ENCODE measurements around the gene ZBTB18. TPM values are rescaled to one million over a fixed set of nuclear protein-coding genes. Genes with fewer than 3 reads are reported as not detected.

ZBTB18 gene
- total RNA-seq, 2 donors from 2014 or later, result 15.4 to 17.9 TPM

GRCh38 chr1:244092293-244092963, 41.3 kb downstream of the ZBTB18 start:
- Mint-ChIP-seq H3K27ac (no peak overlapping the region), H3K36me3 (ENCODE audit: low read depth) (no peaks in the 10 kb centered on the region), H3K4me1 (peaks cover 11% of the 10 kb centered on the region), H3K27me3 (ENCODE audit: insufficient read depth) (no peaks in the 10 kb centered on the region), H3K4me3 (no peak overlapping the region), H3K9me3 (no peaks in the 10 kb centered on the region)
- 93% methylated on average over 4 to 6 of the region's 6 CpGs for WGBS, 2 experiments (ENCODE audit: insufficient coverage in 1 of 2, insufficient read length in 1 of 2)
- H3K27me3 ChIP-seq (ENCODE audit: control insufficient read depth, insufficient read depth, low read length, poor library complexity, severe bottlenecking), result no peaks in the 10 kb centered on the region
- no peak overlapping the region for H3K9ac ChIP-seq (ENCODE audit: extremely low read depth, low read length, poor library complexity, severe bottlenecking)
- no peaks in the 10 kb centered on the region for H3K36me3 ChIP-seq (ENCODE audit: control insufficient read depth, insufficient read depth, low read length)
- H3K4me1 ChIP-seq (ENCODE audit: control insufficient read depth, insufficient read depth, low read length), result peaks cover 3% of the 10 kb centered on the region
- no peak overlapping the region for H3K27ac ChIP-seq (ENCODE audit: low read depth, low read length)
- DNase-seq, result no peak
- H3K9me3 ChIP-seq (ENCODE audit: control insufficient read depth, low read length), result no peaks in the 10 kb centered on the region
- no peak for TF ChIP-seq CTCF (conservative IDR thresholded peaks at IDR 0.05)
- H3K4me3 ChIP-seq (ENCODE audit: low read length), result no peak overlapping the region

- Histone ChIP-seq H3K9ac (ENCODE audit: extremely low read depth, low read length, poor library complexity, severe bottlenecking) (no peak overlapping the region), H3K4me3 (ENCODE audit: low read length) (no peak overlapping the region), H3K4me1 (ENCODE audit: control insufficient read depth, insufficient read depth, low read length) (no peaks in the 10 kb centered on the region), H3K36me3 (ENCODE audit: control insufficient read depth, insufficient read depth, low read length) (no peaks in the 10 kb centered on the region), H3K9me3 (ENCODE audit: control insufficient read depth, low read length) (no peaks in the 10 kb centered on the region), H3K27me3 (ENCODE audit: control insufficient read depth, insufficient read depth, low read length, poor library complexity, severe bottlenecking) (no peaks in the 10 kb centered on the region), H3K27ac (ENCODE audit: low read depth, low read length) (no peak overlapping the region)
- no peak for DNase-seq
- H3K27me3 Mint-ChIP-seq (ENCODE audit: insufficient read depth), result no peaks in the 10 kb centered on the region
- H3K4me1 Mint-ChIP-seq, result peaks cover 4% of the 10 kb centered on the region
- no peaks in the 10 kb centered on the region for H3K9me3 Mint-ChIP-seq
- H3K4me3 Mint-ChIP-seq, result no peak overlapping the region
- WGBS, 2 experiments (ENCODE audit: insufficient coverage in 1 of 2, insufficient read length in 1 of 2), result 58 to 83% methylated on average over 7 to 11 of the region's 11 CpGs
- H3K36me3 Mint-ChIP-seq (ENCODE audit: low read depth), result no peaks in the 10 kb centered on the region
- TF ChIP-seq CTCF (conservative IDR thresholded peaks at IDR 0.05), result no peak
- no peak overlapping the region for H3K27ac Mint-ChIP-seq
These were observed 42.0 kb downstream of the ZBTB18 start for GRCh38 chr1:244092964-244093638.

GRCh38 chr1:244094880-244095528, 43.9 kb downstream of the ZBTB18 start:
- Mint-ChIP-seq H3K9me3 (peaks cover 7% of the 10 kb centered on the region), H3K36me3 (ENCODE audit: low read depth) (no peaks in the 10 kb centered on the region)

More at GRCh38 chr1:244094880-244095528, 43.9 kb downstream of the ZBTB18 start:
- no peaks in the 10 kb centered on the region for H3K4me1 ChIP-seq (ENCODE audit: control insufficient read depth, insufficient read depth, low read length)
- H3K27ac ChIP-seq (ENCODE audit: low read depth, low read length), result no peak overlapping the region
- no peak overlapping the region for H3K9ac ChIP-seq (ENCODE audit: extremely low read depth, low read length, poor library complexity, severe bottlenecking)
- Mint-ChIP-seq H3K4me1 (no peaks in the 10 kb centered on the region), H3K4me3 (no peak overlapping the region), H3K27me3 (ENCODE audit: insufficient read depth) (no peaks in the 10 kb centered on the region), H3K27ac (no peak overlapping the region)
- TF ChIP-seq CTCF (conservative IDR thresholded peaks at IDR 0.05), result no peak
- H3K4me3 ChIP-seq (ENCODE audit: low read length), result no peak overlapping the region
- H3K27me3 ChIP-seq (ENCODE audit: control insufficient read depth, insufficient read depth, low read length, poor library complexity, severe bottlenecking), result no peaks in the 10 kb centered on the region
- DNase-seq, result no peak
- H3K36me3 ChIP-seq (ENCODE audit: control insufficient read depth, insufficient read depth, low read length), result no peaks in the 10 kb centered on the region
- no peaks in the 10 kb centered on the region for H3K9me3 ChIP-seq (ENCODE audit: control insufficient read depth, low read length)
- WGBS, 2 experiments (ENCODE audit: insufficient coverage in 1 of 2, insufficient read length in 1 of 2), result 92 to 96% methylated on average over 3 to 9 of the region's 9 CpGs
